ENCODE results near the gene LCE2A.

LCE2A gene

DNA sequence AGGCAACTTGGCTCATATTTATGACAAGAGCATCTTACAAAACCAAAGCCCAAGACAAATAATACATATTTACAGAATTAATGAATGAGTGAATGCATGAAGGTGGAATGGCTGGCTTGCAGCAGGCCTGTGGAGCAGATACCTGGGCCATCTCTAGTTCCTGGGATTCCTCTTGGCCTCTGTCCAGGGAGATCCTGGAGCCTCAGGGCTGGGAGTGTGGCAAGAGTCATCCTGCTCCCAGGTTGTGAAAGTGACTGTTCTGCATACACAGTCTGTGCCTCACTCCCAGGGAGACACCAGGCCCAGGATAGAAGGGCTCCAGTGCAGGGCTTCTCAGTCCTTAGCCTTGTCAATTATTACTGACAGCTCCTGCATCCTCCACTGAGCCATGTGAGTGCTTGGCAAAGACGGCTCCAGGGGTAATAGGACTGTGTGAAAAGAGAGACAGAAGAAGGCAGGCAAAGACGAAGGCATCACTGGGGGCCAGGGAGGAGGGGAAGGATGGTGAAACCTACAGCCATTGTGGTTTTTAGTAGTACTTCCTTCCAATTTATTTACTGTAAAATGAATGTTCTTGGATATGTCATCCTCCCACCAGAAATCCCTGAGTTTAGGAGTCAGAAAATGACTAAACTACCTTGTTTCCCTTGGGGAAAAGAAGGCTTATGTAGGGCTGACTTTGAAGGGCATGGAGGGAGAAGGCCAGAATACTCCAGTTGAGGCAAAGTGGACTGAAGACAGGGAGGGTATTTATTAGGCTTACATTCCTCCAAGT lies 45.4 kb downstream of the LCE2A start:
- no peak for DNase-seq

DNA sequence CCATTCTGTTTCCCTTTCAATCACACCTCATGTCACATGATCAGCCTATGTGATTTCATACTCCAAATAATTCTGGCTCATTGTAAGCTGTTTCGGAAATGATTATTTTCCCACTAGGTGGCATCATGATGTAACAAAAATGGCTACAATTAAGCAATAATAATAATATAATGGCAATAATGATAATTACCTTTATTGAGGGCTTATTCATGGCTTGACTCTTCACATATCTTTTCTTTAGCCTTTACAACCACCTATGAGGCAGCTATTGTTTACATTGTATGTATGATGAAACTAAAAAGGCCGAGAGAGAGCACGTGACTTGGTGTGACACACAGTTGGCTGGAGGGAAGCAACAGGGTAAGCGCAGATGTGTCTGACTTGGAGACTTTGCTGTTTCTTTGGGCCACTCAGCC lies 47.2 kb downstream of the LCE2A start:
- DNase-seq = peak; percentile 5

DNA sequence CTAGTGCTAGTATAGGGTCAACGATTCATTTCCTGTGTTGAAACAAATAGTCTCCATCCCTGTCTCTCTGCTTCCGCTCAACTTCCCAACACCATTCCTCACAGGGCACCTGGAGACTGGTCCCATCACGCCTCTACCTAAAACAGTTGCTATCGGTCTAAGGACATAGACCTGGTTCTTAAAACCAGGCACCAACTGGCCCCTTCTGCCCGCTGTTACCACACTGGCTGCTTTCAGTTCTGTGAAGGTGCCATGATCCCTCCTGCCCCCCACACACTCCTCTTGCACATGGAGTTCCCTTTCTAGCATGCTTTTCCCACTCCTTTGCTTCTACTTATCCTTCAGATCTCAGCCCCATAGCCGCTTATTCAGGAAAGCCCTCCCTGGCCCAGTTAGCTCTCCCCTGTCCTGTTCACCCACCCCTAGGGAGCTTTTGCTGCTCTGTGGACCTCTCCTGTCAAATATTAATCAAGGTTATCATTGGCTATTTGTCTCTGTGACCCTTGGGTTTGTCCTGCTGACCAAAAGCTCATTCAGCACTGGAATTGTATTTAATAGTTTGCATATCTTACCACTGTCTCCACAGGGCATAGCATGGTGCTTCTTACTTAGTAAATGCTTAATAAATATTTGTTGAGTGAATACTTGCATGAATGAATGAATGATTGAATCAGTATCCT lies 47.8 kb downstream of the LCE2A start:
- no peak for DNase-seq

DNA sequence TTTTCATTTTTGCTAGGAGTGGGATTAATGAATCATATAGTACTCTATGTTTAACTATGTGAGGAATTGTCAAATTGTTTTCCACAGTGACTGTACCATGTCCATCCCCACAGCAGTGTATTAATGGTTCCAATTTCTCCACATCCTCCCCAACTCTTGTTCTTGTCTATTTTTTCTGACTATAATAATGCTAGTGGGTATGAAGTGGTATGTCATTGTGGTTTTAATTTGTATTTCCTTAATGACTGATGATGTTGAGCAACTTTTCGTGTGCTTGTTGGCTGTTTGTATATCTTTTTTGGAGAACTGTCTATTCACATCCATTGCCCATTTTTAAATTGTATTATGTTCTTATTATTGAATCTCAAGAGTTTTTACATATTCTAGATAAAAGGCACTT lies 49.7 kb downstream of the LCE2A start:
- DNase-seq = no peak

Data from hematopoietic multipotent progenitor cell treated with erythropoietin and hydrocortisone succinate and interleukin-3 and kit ligand, for 8 days (in vitro differentiated cells).